A204.1 (cell line): ENCODE data around the gene CORO7.
"Not testable (repeated sequence)": the region's sequence is repeated elsewhere in the genome, so short reads cannot be mapped to it uniquely, and the experiment has no call there.

Experiments
- FAIRE-seq: peaks from 2 replicates; lab custom pipeline; 2012; peaks lifted over from hg19 to GRCh38; lab: Jason Lieb, UNC

CORO7 gene

DNA sequence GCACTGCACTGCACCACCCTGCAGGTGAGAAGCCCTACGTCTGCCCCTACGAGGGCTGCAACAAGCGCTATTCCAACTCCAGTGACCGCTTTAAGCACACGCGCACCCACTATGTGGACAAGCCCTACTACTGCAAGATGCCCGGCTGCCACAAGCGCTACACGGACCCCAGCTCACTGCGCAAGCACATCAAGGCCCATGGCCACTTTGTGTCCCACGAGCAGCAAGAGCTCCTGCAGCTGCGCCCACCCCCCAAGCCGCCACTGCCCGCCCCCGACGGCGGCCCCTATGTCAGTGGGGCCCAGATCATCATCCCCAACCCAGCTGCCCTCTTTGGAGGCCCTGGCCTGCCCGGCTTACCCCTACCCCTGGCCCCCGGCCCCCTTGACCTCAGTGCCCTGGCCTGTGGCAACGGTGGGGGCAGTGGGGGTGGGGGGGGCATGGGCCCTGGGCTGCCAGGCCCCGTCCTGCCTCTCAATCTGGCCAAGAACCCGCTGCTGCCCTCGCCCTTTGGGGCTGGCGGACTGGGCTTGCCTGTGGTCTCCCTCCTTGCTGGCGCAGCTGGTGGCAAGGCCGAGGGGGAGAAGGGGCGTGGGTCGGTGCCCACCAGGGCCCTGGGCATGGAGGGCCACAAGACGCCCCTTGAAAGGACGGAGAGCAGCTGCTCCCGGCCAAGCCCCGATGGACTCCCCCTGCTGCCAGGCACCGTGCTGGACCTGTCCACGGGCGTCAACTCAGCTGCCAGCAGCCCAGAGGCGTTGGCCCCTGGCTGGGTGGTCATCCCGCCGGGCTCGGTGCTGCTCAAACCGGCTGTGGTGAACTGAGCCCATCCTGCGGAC is 79.5 kb downstream of the CORO7 start:
- FAIRE-seq = no peak

DNA sequence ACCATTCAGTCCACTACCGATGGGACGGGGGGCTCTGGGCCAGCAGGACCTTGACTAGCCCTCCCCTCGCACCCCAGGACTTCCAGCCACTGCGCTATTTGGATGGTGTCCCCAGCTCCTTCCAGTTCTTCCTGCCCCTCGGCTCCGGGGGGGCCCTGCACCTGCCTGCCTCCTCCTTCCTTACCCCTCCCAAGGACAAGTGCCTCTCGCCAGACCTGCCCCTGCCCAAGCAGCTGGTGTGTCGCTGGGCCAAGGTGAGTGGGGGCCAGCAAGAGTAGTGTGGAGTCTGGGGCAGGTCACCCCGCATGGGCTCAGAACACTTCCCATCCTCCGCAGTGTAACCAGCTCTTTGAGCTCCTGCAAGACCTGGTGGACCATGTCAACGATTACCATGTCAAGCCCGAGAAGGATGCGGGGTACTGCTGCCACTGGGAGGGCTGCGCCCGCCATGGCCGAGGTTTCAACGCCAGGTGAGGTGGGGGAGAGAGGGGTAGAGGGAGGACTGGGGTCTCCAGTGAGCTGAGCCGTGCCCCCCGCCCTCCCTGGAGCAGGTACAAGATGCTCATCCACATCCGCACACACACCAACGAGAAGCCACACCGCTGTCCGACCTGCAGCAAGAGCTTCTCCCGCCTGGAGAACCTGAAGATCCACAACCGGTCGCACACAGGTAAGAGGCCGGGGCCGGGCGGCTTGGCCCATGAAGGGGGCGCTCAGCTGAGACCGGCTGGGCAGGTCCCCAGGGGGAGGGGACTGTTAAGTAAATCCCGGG is 81.5 kb downstream of the CORO7 start:
- FAIRE-seq = no peak

DNA sequence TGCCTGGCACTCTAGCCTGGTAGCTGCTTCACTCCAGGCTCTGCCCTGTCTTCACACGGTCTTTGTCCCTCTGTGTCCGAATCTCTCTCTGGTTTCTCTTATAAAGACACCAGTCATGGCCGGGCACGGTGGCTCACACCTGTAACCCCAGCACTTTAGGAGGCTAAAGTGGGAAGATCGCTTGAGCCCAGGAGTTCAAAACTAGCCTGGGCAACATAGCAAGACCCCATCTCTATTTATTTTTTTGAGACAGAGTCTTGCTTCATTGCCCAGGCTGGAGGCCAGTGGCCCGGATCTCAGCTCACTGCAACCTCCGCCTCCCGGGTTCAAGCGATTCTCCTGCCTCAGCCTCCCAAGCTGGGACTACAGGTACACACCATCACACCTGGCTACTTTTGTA is 82.7 kb downstream of the CORO7 start:
- not testable (repeated sequence) for FAIRE-seq

DNA sequence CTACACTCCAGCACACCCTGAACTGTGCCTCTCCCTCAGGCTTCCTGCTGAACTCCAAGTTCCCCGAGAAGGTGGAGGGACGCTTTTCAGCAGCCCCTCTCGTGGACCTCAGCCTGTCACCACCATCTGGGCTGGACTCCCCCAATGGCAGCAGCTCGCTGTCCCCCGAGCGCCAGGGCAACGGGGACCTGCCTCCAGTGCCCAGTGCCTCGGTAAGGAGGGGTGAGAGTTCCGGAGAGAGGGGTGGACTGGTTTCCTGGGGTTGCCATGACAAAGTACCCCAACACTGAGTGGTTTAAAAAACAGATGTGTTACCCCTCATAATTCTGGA is 83.1 kb downstream of the CORO7 start:
- no peak for FAIRE-seq

DNA sequence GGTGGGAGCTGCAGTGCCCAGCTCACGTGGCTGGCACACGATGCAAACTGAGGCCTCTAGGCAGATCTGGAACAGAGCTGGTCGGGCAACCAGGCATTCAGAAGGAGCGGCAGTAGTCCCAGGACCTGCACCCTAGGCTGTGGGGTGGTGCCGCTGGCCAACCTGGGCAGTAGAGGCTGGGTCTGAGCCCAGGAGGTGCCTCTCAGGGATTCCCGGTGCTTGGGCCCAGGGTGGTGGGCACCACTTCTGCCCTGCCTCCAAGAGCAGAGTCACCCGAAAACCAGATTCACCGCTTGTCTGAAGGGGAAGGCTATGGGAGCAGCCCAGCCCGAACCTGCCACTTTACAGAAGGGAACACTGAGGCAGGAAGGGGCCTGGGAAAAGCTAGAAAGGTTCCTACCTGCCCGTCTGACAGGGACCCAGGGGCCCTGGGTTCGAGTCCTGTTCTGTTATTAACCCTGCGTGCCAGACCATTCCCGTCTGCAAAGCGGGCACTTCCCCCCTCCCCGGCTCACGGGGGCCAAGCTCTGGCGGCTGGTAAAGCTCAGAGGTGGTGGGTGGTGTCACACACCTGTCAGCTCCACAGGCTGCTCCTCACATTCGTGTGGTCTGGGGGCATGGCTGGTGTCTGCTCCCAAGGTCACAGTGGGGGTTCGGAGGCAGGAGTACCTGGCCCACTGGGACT is 83.6 kb downstream of the CORO7 start:
- no peak for FAIRE-seq

DNA sequence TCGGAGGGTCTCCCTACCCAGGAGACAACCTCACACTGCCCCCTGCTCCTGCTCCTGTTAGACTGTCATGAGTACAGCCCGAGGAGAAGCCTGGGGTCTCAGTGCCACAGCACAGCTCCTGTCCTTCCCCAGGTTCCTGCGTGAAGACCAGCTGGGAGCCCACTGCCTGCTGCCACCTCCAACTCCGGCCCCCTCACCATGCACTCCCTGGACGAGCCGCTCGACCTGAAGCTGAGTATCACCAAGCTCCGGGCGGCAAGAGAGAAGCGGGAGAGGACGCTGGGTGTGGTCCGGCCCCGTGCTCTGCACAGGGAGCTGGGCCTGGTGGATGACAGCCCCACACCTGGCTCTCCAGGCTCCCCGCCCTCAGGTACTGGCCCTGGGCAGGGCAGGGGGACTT is 84.3 kb downstream of the CORO7 start:
- no peak for FAIRE-seq

DNA sequence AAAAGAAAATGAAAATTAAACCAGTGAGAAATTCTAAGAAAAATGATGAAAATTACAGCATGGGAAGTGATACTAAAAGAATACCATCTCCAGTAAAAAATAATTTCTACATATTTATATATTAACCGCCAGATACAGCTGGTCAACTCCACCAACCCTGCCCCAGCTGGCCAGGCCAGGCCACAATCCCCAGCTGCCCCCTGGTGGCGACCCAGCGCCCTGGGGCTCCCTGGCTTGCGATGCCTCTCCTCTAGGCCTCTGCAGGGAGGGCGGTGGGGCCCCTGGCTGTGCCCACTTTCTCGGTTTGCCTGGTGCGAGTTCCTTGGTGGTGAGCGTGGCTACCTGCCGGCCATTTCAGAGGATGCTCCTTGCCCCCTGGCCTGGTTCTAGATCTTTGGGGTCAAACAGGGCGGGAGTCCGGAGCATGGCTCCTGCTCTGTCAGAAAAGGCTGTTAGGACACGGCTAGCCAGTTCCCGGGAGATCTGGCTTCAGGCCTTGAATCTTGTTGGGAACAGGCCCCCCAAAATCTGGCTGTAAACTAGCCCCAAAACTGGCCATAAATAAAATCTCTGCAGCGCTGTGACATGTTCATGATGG is 86.0 kb downstream of the CORO7 start:
- peak; percentile 29 for FAIRE-seq

DNA sequence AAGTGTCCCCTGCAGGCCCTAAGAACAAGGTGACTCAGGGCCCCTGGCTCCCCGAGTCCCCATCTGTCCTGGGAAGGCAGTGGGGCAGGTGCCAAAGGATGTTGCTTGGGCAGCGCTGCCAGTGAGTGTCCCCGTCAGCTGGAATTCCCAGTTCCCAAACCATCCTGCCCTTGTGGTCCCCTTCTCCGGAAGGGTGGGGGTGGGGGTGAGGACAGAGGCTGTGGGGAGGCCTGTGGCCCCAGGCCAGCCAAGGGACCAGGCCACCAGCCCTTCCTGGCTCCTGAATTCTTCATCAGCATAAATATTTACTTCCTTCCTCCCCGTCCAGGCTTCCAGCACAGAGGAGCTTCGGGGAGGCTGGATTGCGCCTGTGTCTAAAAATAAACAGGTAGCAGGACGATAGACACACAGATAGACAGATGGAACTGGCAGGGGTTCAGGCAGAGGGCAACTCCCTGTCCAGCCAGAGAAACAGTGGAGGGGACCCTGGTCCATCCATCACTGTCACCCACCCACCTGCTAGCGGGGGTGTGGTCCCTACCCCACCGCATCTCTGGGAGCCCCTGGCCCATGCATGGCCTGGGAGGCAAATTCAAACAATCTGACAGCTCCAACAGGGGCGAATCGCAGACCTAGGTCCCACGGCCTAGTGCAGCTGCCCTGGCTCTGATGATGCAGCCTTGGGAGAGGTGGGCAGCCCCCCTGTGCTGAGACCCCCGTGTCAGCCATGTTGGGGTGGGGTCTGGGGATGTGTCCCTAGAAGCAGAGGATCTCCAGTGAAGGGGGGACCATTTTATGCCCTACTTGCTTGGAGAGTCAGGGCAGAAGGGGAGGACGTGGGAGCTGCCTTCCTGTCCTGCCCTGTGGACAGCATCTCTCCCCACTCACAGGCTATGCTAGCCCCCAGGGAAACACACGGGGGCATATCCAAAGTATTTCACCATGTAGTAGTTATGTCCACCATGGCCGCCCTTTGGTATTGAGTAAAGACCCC is 87.3 kb downstream of the CORO7 start:
- no peak for FAIRE-seq

DNA sequence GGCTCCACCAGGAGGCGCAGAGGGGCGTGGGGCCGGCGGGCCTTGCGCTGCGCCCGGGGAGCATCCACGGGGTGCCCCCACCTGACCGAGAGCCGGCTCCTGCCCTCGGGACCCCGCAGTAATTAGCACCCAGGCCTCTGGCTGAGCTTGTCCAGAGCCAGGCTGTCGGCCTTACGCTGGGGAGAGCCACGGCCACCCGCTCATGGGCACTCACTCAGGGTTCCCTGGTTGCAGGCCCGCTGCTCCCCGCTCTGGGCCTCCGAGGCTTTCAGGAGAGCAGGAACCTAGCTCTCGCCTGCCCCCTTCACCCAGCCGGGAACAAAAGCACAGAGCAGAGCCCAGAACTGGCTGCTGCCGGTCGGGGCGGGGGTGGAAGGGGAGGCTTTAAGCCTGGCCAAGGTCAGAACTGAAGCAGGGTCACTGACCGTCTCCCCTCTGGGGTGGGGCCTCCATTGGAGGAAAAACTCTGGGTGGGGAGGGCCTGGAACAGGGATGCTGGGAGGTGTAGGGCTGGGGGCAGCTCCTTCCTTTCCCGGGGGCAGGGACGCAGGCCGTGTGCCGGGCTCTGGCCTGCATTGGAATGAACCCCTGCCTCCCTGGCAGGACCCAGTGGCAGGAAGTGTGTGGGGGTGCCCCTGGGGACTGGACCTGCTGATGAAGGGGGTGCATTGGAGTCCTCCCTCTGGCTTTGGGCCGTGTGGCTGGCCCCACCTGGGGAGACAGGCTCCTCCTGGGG is 88.2 kb downstream of the CORO7 start:
- FAIRE-seq = no peak

DNA sequence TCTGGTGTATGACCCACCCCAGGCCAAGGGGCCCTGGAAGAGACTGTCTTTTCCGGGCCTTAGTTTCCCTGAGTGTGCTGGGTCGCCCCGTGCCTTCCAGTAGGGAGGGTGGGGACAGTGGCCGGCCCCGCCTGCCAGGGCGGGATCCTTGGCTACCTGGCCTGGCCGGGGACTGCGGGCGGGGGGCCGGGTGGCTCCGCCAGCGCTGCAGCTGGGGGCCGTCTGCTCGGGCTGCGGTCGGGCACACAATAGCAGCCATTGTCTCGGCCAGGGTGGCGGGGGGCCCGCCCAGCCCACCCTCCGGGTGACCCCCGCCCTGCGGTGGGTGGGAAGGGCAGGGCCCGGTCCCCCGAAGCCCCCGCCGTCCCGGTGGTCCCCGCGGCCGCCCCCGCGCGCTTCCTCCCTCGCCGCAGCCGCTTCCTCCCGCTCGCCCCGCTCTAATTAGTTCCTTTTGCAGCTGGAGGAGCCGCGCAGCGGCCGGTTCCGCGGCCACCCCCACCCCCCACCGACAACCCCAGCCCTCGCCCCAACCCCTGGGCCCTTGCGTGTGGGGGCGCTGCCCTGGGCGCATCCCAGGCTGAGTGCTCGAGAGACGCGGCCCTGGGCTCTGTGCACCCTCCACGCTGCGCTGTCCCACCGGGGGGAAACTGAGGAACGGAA is 88.9 kb downstream of the CORO7 start:
- no peak for FAIRE-seq

DNA sequence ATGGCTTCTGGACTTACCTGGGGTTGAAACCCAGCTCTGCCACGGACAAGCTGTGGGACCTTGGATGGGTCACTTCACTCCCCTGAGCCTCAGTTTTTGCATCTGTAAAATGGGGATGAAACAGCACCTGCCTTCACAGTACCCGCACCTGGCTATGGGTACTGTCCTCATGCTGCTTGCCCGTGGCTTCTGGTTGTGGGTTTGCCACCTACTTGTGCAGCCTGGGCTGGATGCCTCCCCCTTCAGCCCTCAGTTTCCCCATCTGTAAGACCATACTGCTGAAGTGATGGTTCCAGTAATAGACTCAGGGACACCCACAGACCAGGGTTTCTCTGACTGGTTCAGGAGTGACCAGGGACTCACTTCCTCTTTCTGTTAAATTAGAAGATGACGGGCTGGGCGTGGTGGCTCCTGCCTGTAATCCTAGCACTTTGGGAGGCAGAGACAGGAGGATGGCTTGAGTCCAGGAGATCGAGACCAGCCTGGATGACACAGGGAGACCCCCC is 91.1 kb downstream of the CORO7 start:
- FAIRE-seq = no peak

DNA sequence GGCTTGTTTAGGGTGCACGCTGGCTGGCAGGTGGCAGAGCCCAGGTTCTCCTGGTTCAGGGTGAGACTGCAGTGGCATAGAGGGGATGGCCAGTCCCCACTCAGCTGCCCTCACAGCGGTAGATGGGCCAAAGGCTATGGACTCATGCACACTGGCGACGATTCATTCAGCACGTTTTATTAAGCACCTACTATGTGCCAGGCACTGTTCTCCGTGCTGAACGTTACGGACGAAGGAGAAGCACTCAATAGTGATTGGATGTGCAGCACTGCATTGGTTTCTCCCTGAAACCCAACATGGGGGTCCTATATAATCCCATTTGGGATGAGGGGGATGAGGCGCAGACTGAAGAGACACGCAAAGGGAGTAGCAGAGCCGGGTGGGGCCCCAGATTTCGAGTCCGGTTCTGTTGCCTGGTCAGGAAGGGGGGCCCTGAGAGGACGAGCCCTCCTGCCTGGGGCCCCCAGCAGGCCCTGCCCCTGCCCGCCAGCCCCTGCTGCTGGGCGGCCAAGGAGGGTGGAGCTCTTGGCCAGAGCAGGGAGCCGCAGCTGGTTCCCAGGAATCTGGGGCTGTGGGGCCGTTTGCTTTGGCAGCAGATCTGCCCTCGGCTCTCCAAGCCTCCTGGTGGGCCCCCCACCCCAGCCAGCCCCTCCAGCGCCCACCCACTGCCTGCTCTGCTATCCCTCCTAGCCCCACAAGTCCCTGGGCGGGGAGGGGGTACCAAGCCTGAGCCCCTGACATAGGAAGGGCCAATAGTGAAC is 91.7 kb downstream of the CORO7 start:
- FAIRE-seq = no peak

DNA sequence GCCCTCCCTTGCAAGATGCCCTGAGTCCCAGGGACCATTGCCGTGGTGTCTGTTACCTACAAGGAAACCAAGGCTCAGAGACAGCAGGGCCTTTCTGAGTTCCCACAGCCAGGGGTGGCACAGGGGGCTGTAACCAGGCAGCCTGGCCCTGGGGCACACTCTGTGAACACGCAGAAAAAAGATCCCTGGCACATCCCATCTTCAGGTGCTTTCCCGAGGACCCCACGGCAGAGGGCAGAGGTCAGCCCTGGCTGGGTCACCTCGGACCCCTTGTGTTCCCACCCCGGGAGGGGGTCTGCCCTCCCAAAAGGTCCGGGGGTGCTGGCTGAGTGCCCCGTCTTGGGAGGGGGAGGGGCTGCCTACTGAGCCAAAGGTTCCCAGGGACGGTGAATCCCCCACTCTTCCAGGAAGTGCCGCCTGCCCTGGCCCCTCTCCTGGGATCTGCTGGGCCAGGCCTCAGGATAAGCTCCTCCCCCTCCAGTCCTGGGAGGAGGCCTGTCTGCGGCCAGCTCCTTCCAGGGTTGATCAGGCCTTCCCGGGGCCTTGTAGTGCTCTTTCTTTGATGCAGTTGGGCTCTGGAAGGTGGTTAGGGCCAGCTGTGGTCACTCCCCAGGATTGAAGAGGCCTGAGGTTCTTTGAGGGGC is 92.4 kb downstream of the CORO7 start:
- no peak for FAIRE-seq

DNA sequence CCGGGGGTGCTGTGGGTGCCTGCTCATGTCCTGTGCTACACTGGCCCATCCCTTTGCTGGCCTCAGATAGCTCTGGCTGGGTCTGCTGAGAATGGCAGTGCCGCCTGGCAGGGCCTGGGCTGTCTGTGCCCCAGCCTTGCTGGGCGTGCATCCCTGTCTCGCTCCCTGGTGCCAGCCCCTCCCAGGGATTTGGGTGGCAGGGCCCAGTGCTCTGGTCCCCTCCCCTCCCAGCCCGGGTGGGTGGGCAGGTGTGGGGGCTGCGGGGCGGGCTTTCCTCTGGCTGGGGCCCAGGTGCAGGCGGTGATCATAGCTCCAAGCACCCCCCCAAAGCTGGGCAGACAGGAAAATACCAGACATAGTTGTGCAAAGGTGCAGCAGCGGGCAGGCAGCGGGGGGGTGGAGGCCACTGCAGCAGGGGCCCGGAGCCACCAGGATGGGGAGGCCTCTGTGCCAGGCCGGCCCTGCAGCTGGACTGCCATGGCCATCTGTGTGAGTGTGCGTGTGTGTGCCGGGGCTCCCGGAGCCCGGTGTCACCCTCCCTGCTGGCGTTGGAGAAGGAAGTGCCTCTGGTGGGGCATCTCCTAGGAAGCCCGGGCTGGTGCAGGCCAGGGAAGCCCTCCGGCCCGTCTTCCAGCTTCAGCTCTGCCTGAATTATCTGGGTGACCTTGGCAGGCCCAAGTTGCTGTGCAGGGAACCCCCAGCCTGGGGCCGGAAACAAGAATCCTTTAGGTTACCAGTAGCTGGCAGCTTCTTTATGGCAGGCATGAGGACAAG is 93.1 kb downstream of the CORO7 start:
- no peak for FAIRE-seq

DNA sequence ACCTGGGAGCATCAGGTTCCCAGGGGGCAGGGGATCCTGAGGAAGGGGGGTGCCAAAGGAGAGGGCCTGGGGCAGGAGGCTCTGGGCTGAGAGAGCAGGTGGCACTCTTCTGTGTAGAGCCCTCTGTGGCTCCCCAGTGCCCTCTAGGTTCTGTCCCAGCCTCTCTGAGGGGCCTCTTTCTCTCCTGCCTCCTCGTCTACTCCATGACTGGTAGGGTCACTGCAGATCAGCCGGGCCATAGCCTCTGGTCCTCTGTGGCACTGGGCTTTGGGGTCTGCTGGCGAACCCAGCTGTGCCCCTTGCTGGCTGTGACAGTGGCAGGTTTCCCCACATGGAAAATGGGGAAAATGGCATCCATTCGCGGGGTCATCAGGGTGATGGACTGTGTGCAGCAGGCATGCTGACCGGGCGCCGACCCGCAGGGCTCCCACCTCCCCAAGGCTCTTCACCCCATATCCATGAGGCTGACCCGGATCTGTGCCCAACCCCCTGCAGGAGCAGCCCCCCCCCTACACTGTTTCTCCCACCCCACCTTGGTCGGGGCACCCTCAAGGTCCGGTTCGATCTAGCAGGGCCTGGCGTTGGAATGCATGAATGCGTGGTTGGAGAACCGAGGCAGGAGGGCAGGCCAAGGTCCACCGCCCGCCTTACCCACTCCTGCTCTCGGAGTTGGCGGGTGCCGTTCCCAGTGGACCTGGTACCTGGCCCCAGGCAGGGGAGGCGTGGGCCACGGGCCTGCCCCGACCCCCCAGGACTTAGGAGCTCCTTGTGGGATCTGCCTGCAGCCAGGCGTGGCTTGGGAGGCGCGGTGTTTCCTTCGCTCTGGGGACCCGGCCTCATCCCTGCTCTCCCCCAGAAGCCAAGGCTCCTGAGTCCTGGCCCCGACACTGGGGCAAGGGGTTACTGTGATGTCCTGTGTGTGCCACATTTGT is 94.0 kb downstream of the CORO7 start:
- FAIRE-seq = no peak

DNA sequence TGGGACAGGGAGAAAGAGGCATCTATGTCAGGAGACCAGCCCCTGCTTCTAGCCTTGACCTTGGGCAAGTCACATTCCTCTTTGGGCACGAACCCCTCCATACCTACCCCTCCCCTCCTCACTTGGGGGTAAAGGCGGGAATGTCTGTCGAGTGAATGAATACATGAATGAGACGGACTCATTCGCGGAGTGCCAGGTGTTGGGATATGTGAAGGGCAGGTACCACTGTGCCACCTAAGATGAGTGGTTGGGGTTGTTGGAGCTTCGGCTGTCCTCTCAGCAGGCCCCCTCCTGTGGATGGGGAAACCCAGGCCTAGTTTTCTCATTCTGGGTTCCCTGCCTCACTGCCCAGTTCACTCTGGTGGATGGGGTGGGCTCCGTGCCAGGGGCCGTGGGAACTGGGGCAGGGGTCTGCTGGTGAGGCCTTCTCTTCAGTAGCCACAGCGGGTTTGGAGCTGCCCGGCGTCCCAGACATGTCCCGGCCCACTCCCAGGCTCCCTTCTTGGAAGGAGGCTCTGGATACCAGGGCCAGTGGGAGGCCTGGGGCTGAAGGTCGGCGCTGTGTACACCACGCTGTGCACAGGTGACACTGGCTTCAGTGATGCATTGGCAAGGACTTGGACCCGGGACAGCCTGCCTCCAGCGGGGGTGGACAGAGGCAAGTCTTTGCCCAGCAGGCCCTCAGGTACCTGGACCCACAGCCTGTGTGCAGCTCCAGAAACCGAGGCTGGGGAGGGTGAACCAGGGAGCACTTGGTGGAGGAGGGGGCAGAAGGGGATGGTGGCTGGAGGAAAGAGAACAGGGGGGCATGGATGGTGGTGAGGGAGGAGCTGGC is 94.9 kb downstream of the CORO7 start:
- FAIRE-seq = no peak
